GM12864 (cell line): Measurements from ENCODE around the gene GATA6.

Experiments used
- DNase-seq: peaks from one replicate; pipeline ENCODE4 v3.0.0-alpha.2; 2011; ENCODE audit warnings: low read depth
- H3K4me3 ChIP-seq: 2 replicates; pipeline ENCODE4 v1.5.1; 2011; ENCODE audit warnings: mild to moderate bottlenecking, low read depth, low read length, control low read depth
- TF ChIP-seq, protein P1 (sequence below): IDR thresholded peaks from 2 replicates; pipeline ENCODE4 v1.5.1; 2011; ENCODE audit warnings: low read depth, mild to moderate bottlenecking, moderate library complexity, low read length, control low read depth, inconsistent platforms; ENCODE audit errors: missing control alignments

The GATA6 gene

DNA sequence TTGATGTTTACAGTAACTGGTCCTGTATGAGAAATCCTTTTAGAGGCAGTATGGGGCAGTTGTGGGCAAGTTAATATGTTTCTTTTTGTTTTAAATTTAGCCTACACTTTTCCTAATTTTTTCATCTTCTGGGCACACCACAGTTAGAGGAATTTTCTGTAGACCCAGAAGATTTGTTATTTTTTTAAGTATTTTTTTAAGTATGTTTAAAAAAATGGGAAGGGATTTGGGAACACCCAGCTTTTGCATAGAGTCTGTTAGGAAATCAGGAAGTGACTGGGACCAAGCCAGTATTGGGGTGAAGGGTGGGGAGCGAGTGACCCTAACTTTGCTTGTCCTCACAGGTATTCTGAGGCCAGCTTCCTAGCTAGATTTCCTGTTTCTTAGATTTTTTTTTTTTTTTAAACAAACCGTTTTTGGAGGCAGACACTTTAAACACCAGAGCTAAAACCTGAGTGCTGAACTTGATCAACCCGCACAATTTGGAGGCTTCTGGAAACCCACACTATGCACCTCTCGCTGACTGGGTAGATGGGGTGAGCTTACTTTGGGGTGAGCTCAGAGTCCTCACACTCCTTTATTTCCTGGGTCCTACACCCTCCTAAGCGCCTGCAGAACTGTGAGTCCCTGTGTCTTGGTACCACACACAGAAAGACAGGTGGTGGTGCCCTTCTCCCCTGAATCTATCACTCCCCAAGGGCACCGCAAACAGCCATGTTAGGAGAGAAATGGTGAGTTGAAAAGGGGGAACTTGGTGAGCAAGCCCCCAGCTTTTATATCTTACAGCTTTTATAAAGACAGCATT, 5.2 kb downstream of the GATA6 start:
- no peak for DNase-seq
- H3K4me3 ChIP-seq: no peak overlapping the region
- TF ChIP-seq, protein P1, sequence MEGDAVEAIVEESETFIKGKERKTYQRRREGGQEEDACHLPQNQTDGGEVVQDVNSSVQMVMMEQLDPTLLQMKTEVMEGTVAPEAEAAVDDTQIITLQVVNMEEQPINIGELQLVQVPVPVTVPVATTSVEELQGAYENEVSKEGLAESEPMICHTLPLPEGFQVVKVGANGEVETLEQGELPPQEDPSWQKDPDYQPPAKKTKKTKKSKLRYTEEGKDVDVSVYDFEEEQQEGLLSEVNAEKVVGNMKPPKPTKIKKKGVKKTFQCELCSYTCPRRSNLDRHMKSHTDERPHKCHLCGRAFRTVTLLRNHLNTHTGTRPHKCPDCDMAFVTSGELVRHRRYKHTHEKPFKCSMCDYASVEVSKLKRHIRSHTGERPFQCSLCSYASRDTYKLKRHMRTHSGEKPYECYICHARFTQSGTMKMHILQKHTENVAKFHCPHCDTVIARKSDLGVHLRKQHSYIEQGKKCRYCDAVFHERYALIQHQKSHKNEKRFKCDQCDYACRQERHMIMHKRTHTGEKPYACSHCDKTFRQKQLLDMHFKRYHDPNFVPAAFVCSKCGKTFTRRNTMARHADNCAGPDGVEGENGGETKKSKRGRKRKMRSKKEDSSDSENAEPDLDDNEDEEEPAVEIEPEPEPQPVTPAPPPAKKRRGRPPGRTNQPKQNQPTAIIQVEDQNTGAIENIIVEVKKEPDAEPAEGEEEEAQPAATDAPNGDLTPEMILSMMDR: no peak

DNA sequence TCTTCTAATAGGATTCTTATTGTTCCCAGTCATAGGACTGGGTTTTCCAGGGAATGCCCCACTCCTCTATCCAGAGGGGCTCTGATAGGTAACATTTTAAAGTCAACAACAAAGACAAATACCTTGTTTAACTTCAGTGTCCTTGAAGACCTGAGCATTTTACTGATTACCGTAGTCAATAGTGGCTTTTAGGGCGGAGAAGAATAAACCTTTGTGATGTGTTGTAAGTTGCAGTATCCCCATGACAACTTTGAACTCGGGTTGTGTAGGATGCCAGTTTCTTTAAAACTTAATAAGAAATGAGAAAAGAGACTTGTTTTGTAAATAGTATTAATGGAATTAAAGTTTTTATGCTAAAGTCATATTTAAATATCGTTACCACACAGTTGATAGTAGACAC, 6.0 kb downstream of the GATA6 start:
- TF ChIP-seq, protein P1: no peak
- no peak for DNase-seq
- H3K4me3 ChIP-seq: no peak overlapping the region

- TF ChIP-seq, protein P1: no peak
- no peak overlapping the region for H3K4me3 ChIP-seq
- DNase-seq: no peak
Observed at GRCh38 chr18:22176420-22177326, 7.3 kb downstream of the GATA6 start.

DNA sequence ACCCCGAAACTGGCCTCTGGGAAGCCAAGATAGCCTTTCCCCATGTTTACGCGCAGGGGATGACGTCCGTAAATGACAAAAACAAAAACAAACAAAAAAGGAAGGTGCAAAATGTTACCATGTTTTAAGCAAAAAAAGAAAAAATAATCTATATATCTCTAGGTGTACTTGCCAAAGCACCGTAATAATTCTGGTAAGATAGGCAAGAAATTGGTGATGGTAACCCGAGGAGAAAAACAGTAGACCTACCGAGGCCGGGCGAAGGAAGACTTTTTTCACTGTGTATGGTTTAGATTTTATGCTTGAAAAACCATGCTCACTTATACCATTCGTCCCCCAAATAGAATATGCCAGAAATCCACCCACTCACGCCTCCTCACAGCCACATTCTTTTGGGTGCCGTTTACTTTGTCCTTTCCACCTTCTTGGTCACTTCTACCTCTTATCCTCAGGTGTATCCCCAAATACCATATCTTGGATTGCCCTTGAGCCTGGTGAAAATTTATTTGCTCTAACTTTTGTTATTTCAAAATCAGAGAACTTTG, 8.0 kb downstream of the GATA6 start:
- no peak overlapping the region for H3K4me3 ChIP-seq
- no peak for DNase-seq
- TF ChIP-seq, protein P1: no peak

- TF ChIP-seq, protein P1: no peak
- H3K4me3 ChIP-seq: no peak overlapping the region
- no peak for DNase-seq
Observed at GRCh38 chr18:22179174-22179573, 9.8 kb downstream of the GATA6 start.

DNA sequence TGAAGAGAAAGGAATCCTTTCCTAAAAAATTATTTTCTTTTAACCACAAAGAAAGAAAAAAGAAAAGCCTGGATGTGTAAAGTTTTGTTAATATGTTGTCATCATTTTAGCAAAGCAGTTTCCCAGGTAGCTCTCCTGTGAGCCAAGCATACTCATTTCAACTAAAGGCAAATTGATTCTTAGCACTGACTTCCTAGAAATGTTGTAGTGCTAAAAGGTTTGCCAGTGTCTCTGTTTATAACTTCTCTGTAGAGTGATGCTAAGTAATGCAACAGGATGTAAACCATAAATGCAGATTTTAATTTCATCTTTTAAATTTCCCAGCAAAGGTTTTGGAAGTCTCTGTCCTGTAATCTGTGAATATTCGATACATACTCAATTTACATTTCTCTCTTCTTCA, 10.2 kb downstream of the GATA6 start:
- no peak overlapping the region for H3K4me3 ChIP-seq
- TF ChIP-seq, protein P1: no peak
- no peak for DNase-seq
